Measurements from ENCODE around the gene LRRC74A. TPM values are rescaled to one million over a fixed set of nuclear protein-coding genes. Genes with fewer than 3 reads are reported as not detected.

Gene LRRC74A
- total and polyA plus RNA-seq, 9 of the 15 experiments (the other 6 are each of a cell fraction or from before 2014, with no cell fraction given): not detected

DNA sequence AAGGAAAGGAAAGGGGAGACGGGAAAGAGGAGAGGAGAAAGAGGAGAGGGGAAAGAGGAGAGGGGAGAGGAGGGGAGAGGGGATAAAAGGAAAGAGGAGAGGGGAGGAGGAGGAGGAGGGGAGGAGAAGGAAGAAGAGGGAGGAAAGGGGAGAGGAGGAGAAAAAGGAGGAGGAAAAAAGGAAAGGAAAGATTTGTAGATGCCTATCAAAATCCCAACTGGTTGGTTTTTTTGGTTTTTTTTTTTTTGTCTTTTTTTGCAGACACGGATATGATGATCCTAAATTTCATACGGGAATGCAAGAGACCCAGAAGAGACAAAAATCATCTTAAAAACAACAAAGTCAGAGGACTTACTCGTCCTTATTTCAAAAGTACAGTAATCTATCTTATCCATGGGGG lies 32.9 kb upstream of the LRRC74A start:
- H2AFZ ChIP-seq (ENCODE audit: low read depth, low read length): no peak overlapping the region
- peaks cover 33% of the 10 kb centered on the region; the same call in 1 of the 3 replicates for H3K36me3 ChIP-seq (ENCODE audit: control insufficient read depth, insufficient read depth, low read length)
- WGBS (ENCODE audit: insufficient coverage, low coverage, missing lambda C conversion rate): 56% methylated on average over 2 of the region's 4 CpGs

DNA sequence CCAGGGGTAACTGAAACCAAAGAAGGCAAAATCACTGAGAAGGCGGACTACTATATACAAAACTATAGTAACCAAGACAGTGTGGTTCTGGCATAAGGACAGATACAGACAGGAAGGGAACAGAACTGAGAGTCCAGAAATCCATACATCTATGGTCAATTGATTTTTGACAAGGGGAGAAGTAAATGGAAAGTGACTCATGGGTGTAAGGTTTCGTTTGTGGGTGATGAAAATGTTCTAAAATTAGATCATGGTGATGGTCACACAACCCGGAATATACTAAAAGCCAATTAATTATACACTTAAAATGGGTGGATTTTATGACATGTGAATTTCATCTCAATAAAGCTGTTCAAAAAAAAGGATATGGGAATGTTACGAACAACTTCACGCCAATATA lies 32.3 kb upstream of the LRRC74A start:
- H4K20me1 ChIP-seq (replicated peaks; ENCODE audit: control insufficient read depth, insufficient read depth, low read length): no peaks in the 10 kb centered on the region
- no peak for DNase-seq (ENCODE audit: extremely low read depth in 1 of 4, low spot score in 3 of 4)
- no peak overlapping the region for H3K27ac ChIP-seq (ENCODE audit: extremely low read depth, low read depth, low read length)
- H3K79me2 ChIP-seq (ENCODE audit: control insufficient read depth, insufficient read depth, low read length): no peaks in the 10 kb centered on the region
- in situ Hi-C loops (cut with MboI) (no loop called here), intact Hi-C loops (cut with micrococcal nuclease) (no loop called here)
- no peaks in the 10 kb centered on the region for H3K27me3 ChIP-seq (ENCODE audit: control insufficient read depth in 2 of 2, insufficient read depth in 2 of 2, low read length in 2 of 2)
- peak; percentile 23 for FAIRE-seq
- WGBS (ENCODE audit: insufficient coverage, low coverage, missing lambda C conversion rate): 84% methylated on average over 5 of the region's 5 CpGs
- peaks cover 30% of the 10 kb centered on the region; the same call in 1 of the 3 replicates for H3K36me3 ChIP-seq (ENCODE audit: control insufficient read depth, insufficient read depth, low read length)
- no peak overlapping the region for H3K4me2 ChIP-seq (ENCODE audit: insufficient read depth, low read length)
- no peak for ATAC-seq
- H3K9me3 ChIP-seq (replicated peaks; ENCODE audit: control insufficient read depth, insufficient read depth, low read depth, low read length): no peaks in the 10 kb centered on the region
- H3K9me1 ChIP-seq (ENCODE audit: control insufficient read depth, insufficient read depth, low read length): no peaks in the 10 kb centered on the region
- H3K9ac ChIP-seq (ENCODE audit: insufficient read depth in 1 of 2, low read depth in 2 of 2, low read length in 2 of 2): no peak overlapping the region
- ChIA-PET POLR2A (no interaction called here), CTCF (ENCODE audit: low intra/inter-chr PET ratio) (no interaction called here)
- BruUV-seq (replicated peaks): no TSS peak
- no peak overlapping the region for H2AFZ ChIP-seq (ENCODE audit: low read depth, low read length)
- H3K4me1 ChIP-seq (replicated peaks in 1 of 2; ENCODE audit: control insufficient read depth in 2 of 2, insufficient read depth in 2 of 2, low read length in 2 of 2): no peaks in the 10 kb centered on the region
- H3K4me3 ChIP-seq: no peak overlapping the region
- TF ChIP-seq LCOR (CRISPR knock-in tag; IDR thresholded peaks at IDR 0.05) (no peak), TCF3 (CRISPR knock-in tag; IDR thresholded peaks at IDR 0.05) (no peak), ZSCAN32 (CRISPR knock-in tag; IDR thresholded peaks at IDR 0.05) (no peak)
- TF ChIP-seq, protein P1, sequence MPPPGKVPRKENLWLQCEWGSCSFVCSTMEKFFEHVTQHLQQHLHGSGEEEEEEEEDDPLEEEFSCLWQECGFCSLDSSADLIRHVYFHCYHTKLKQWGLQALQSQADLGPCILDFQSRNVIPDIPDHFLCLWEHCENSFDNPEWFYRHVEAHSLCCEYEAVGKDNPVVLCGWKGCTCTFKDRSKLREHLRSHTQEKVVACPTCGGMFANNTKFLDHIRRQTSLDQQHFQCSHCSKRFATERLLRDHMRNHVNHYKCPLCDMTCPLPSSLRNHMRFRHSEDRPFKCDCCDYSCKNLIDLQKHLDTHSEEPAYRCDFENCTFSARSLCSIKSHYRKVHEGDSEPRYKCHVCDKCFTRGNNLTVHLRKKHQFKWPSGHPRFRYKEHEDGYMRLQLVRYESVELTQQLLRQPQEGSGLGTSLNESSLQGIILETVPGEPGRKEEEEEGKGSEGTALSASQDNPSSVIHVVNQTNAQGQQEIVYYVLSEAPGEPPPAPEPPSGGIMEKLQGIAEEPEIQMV (tag; conservative IDR thresholded peaks at IDR 0.05; ENCODE audit: low read depth): no peak
- TF ChIP-seq, protein P2, sequence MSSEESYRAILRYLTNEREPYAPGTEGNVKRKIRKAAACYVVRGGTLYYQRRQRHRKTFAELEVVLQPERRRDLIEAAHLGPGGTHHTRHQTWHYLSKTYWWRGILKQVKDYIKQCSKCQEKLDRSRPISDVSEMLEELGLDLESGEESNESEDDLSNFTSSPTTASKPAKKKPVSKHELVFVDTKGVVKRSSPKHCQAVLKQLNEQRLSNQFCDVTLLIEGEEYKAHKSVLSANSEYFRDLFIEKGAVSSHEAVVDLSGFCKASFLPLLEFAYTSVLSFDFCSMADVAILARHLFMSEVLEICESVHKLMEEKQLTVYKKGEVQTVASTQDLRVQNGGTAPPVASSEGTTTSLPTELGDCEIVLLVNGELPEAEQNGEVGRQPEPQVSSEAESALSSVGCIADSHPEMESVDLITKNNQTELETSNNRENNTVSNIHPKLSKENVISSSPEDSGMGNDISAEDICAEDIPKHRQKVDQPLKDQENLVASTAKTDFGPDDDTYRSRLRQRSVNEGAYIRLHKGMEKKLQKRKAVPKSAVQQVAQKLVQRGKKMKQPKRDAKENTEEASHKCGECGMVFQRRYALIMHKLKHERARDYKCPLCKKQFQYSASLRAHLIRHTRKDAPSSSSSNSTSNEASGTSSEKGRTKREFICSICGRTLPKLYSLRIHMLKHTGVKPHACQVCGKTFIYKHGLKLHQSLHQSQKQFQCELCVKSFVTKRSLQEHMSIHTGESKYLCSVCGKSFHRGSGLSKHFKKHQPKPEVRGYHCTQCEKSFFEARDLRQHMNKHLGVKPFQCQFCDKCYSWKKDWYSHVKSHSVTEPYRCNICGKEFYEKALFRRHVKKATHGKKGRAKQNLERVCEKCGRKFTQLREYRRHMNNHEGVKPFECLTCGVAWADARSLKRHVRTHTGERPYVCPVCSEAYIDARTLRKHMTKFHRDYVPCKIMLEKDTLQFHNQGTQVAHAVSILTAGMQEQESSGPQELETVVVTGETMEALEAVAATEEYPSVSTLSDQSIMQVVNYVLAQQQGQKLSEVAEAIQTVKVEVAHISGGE (CRISPR knock-in tag; IDR thresholded peaks at IDR 0.05): no peak

More for the DNA sequence above, 32.9 kb upstream of the LRRC74A start:
- FAIRE-seq: no peak
- Histone ChIP-seq H3K4me2 (ENCODE audit: insufficient read depth, low read length) (no peak overlapping the region), H3K9me1 (ENCODE audit: control insufficient read depth, insufficient read depth, low read length) (no peaks in the 10 kb centered on the region), H3K9me3 (replicated peaks; ENCODE audit: control insufficient read depth, insufficient read depth, low read depth, low read length) (no peaks in the 10 kb centered on the region), H3K27me3 (ENCODE audit: control insufficient read depth in 2 of 2, insufficient read depth in 2 of 2, low read length in 2 of 2) (no peaks in the 10 kb centered on the region), H3K4me3 (no peak overlapping the region), H3K27ac (ENCODE audit: extremely low read depth, low read depth, low read length) (no peak overlapping the region), H3K79me2 (ENCODE audit: control insufficient read depth, insufficient read depth, low read length) (no peaks in the 10 kb centered on the region), H3K9ac (ENCODE audit: insufficient read depth in 1 of 2, low read depth in 2 of 2, low read length in 2 of 2) (no peak overlapping the region), H3K4me1 (replicated peaks in 1 of 2; ENCODE audit: control insufficient read depth in 2 of 2, insufficient read depth in 2 of 2, low read length in 2 of 2) (no peaks in the 10 kb centered on the region), H4K20me1 (replicated peaks; ENCODE audit: control insufficient read depth, insufficient read depth, low read length) (no peaks in the 10 kb centered on the region)
- BruUV-seq (replicated peaks): no TSS peak
- intact Hi-C loops (cut with micrococcal nuclease) (no loop called here), in situ Hi-C loops (cut with MboI) (no loop called here)
- DNase-seq (ENCODE audit: extremely low read depth in 1 of 4, low spot score in 3 of 4): no peak
- CTCF ChIA-PET (ENCODE audit: low intra/inter-chr PET ratio): no interaction called here
- no peak for TF ChIP-seq SRSF7 (optimal IDR thresholded peaks at IDR 0.05; ENCODE audit: low read depth, low read length)
- peak; percentile 75 for TF ChIP-seq PCBP2 (IDR thresholded peaks at IDR 0.05; ENCODE audit: low read depth, low read length, poor library complexity, severe bottlenecking)
- no peak for TF ChIP-seq EHMT2 (IDR thresholded peaks at IDR 0.05)
- TF ChIP-seq GABPA (tag; conservative IDR thresholded peaks at IDR 0.05; ENCODE audit: low read depth): no peak
- peak; percentile 67 for TF ChIP-seq PCBP1 (IDR thresholded peaks at IDR 0.05; ENCODE audit: low read depth, low read length, poor library complexity, severe bottlenecking)
- TF ChIP-seq HNRNPK (IDR thresholded peaks at IDR 0.05; ENCODE audit: low read depth, low read length, poor library complexity, severe bottlenecking): peak; percentile 67
- POLR2A ChIA-PET: no interaction called here
- ATAC-seq: no peak

Measured in K562 (cell line).